Adrenal gland (tissue), 12 donors: ENCODE data around the gene DPP6. TPM values are rescaled to one million over a fixed set of nuclear protein-coding genes. Genes with fewer than 3 reads are reported as not detected.

ENCODE experiments used
- DNase-seq, 7 donors: peaks; one replicate each; pipeline ENCODE4 v3.0.0-alpha.2; 2019 to 2020
- H3K27ac ChIP-seq, 5 donors: fragments of 200-600 bp; sonication (generic) in 4 of 5; 1 replicate in 3 of 5; 2 replicates in 2 of 5; pipeline versions ENCODE4 v1.5.1 to v1.8.0; 2016 to 2020; ENCODE audit warnings: mild to moderate bottlenecking in 1 of 5
- H3K27me3 ChIP-seq: fragments of 200-600 bp; 2 replicates; pipeline ENCODE4 v1.8.0; 2021
- H3K36me3 ChIP-seq, 2 donors: fragments of 200-600 bp; replicated peaks in 1 of 2; 1 replicate in 1 of 2; 2 replicates in 1 of 2; pipeline versions ENCODE4 v1.5.1 to v1.8.0; 2018 to 2022
- H3K4me1 ChIP-seq, 2 donors: fragments of 200-600 bp; replicated peaks in 1 of 2; 1 replicate in 1 of 2; 2 replicates in 1 of 2; pipeline versions ENCODE4 v1.5.1 to v1.8.0; 2018 to 2021
- H3K4me3 ChIP-seq, 4 donors: fragments of 200-600 bp; sonication (generic) in 3 of 4; one replicate each; pipeline ENCODE4 v1.5.1; 2016 to 2018
- H3K9me3 ChIP-seq, 3 donors: fragments of 200-600 bp; sonication (generic) in 1 of 3; replicated peaks in 1 of 3; 1 replicate in 2 of 3; 2 replicates in 1 of 3; pipeline versions ENCODE4 v1.5.1 to v1.8.0; 2016 to 2021
- POLR2A ChIP-seq, 2 donors: fragments of 450-650 bp; IDR thresholded peaks; one replicate each; pipeline ENCODE4 v1.6.1; 2017; ENCODE audit warnings: antibody characterized with exemption in 2 of 2, mild to moderate bottlenecking in 2 of 2, moderate library complexity in 1 of 2
- WGBS, 4 donors: extraction: QIAGEN DNeasy Blood & Tissue Kit in 2 of 4; methylation state at CpG; one replicate each; pipeline versions ENCODE4 v1.1.5 to v1.1.7; 2013 to 2017; 5-methylcytosine and 5-hydroxymethylcytosine counted together
- intact Hi-C, 2 donors: fragments of 100-400 bp; cut with DNase I; formaldehyde crosslinking; loops; one replicate each; pipeline versions ENCODE4 v1.14.1 to v1.15.0; 2022 to 2023
- polyA plus RNA-seq, 3 donors: library from polyadenylated mRNA; stranded (reverse); fragments of 200-250 nt in 2 of 3; fragments of 350-450 nt in 1 of 3; fragmentation: Illumina TruSeq in 1 of 3; extraction: RNeasy Lipid Tissue Mini Kit (QIAGEN cat#74804) in 1 of 3; gene quantifications; one replicate each; pipeline ENCODE4 v1.2.3, GENCODE V29; 2013 to 2014
- total RNA-seq, 9 donors: library from RNA; depleted of rRNA in 4 of 9; stranded (reverse); fragments of >200 nt in 4 of 9; fragments of 120-200 nt in 1 of 9; fragmentation: NEBNext Ultra II Directional in 1 of 9; extraction: Animal tissue kit (Norgen Biotek cat#: 25700) in 1 of 9; gene quantifications; one replicate each; pipeline versions ENCODE4 v1.1.0 to v1.2.4, GENCODE V29; 2013 to 2023
- TF ChIP-seq, protein P1 (sequence below), 6 experiments: fragments of 450-650 bp in 4 of 6; fragments of 200-600 bp in 2 of 6; sonication (generic) in 1 of 6; IDR thresholded peaks; 1 replicate in 5 of 6; 2 replicates in 1 of 6; pipeline versions ENCODE4 v1.5.1 to v1.8.0; 2016 to 2021; ENCODE audit warnings: antibody characterized with exemption in 6 of 6, mild to moderate bottlenecking in 2 of 6, moderate library complexity in 1 of 6
- donor health status: healthy with polysubstance abuse.
- donor health status: Bipolar disorder and iron deficiency.
- donor health status: DM: yes; HTN: yes; CAD: no.
- donor health status: DM: no; HTN: no; CAD: no.
- donor health status: DM: no; HTN: no; CAD: no.
- donor health status: DM: yes; HTN: yes; CAD: no.

The DPP6 gene
- total and polyA plus RNA-seq, 12 donors: 0.39 to 13.1 (median 5.1) TPM

DNA sequence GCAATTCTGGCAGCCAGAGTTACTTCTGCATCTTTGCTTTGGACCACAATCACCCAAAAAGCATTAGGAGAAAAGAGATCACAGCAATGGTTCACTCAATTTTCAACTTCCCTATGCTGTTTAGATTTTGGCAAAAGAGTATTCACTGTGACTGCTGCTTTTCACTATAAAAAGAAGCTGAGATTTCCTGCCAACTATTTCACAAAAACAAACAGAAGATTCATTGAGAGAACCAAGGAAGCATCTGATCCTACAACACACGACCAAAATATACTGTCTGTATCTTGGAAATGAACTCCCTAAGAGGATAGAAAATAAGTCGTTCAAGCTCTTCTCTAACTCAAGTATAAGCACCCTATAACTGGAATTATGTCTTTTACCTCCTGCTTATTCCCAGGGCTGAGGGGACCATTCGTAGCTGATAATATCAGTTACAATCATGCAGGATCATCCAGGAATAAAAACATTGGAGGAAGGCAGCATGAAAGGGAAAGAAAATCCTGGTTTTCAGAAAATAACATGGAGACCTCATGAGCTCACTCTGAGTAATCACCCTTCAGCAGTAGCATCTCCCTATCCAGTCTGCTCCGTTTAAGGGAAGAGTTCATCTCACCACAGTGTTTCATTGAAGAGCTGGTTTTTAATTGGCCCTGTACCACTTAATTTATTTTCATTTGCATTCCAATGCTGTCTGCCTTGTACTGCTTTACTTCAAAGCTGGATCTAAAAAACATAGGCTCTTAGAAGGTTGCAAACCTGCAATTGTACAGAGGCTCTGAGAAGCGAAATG lies 694.6 kb downstream of the DPP6 start:
- DNase-seq: no peak
- 48 to 61% (median 57%) methylated on average over 5 of the region's 5 CpGs for WGBS, 4 donors
- intact Hi-C loops: no loop called here
- H3K4me3 ChIP-seq: no peak overlapping the region
- no peaks in the 10 kb centered on the region for H3K27me3 ChIP-seq
- H3K4me1 ChIP-seq: no peaks in the 10 kb centered on the region
- no peak overlapping the region for H3K27ac ChIP-seq
- H3K9me3 ChIP-seq: no peaks in the 10 kb centered on the region
- no peak for TF ChIP-seq POLR2A (IDR thresholded peaks at IDR 0.05)
- TF ChIP-seq, protein P1, sequence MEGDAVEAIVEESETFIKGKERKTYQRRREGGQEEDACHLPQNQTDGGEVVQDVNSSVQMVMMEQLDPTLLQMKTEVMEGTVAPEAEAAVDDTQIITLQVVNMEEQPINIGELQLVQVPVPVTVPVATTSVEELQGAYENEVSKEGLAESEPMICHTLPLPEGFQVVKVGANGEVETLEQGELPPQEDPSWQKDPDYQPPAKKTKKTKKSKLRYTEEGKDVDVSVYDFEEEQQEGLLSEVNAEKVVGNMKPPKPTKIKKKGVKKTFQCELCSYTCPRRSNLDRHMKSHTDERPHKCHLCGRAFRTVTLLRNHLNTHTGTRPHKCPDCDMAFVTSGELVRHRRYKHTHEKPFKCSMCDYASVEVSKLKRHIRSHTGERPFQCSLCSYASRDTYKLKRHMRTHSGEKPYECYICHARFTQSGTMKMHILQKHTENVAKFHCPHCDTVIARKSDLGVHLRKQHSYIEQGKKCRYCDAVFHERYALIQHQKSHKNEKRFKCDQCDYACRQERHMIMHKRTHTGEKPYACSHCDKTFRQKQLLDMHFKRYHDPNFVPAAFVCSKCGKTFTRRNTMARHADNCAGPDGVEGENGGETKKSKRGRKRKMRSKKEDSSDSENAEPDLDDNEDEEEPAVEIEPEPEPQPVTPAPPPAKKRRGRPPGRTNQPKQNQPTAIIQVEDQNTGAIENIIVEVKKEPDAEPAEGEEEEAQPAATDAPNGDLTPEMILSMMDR (IDR thresholded peaks at IDR 0.05): no peak
- H3K36me3 ChIP-seq: no peaks in the 10 kb centered on the region

DNA sequence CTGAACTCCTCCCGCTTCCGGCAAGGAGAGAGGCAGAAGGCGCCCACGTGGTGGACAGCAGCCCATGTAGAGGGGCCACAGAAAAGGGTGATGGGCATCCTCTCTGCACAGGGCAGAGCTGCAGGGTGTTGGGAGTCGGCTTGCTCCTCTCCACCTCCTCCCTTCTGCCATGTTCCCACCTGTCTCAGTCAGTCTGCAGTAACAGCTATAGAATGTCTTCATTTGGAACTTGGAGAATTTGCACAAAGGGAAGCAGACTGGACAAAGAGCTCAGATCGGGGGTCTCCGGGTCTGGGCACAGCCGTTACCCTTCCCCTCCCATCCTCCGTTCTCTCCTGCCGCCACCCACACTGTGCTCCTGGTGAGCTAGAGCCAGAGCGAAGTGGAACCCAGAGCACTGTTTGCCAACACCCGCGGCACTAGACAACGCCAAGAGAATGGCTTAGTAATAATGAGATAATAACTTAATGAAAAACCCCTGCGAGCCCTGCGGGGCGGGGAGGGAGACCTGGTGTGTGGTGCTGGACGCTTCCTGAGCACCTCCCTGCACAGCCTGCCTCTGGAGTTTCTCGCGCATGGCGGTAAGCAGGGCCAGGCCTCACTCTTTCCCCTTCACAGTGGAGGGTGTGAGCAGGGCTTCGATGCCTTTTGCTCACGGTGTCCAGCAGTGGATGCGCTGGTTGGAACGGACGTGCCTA lies 696.0 kb downstream of the DPP6 start:
- TF ChIP-seq, protein P1 (IDR thresholded peaks at IDR 0.05): no peak
- no peak for TF ChIP-seq POLR2A (IDR thresholded peaks at IDR 0.05)
- Histone ChIP-seq H3K27ac (no peak overlapping the region), H3K9me3 (no peaks in the 10 kb centered on the region), H3K4me3 (no peak overlapping the region), H3K4me1 (no peaks in the 10 kb centered on the region), H3K27me3 (no peaks in the 10 kb centered on the region), H3K36me3 (no peaks in the 10 kb centered on the region)
- peak in 3 of 7 donors; percentile 23 to 83 (median 38) for DNase-seq
- intact Hi-C loops: no loop called here
- 80 to 84% (median 83%) methylated on average over 22 to 26 of the region's 26 CpGs for WGBS, 4 donors

DNA sequence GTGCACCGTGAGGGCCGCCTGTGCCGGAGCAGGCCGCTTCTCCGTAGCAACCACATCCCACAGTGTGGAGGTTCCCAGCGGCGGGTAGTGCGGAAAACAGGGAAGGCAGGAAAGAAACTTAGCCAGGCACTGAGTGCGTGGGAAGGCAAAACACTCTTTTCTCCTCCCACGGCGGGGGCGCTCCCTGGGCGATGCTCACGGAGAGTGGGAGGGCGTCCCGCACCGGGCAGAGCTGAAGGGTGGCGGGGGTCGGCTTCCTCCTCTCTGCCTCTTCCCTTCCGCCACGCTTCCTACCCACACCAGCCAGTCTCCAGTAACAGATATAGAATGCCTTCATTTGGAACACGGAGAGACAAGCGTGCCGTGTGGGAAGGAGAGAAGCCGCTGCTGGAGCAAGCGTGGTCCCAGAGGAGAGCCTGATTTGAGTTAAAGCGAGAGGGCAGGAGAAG lies 698.2 kb downstream of the DPP6 start:
- H3K36me3 ChIP-seq: no peaks in the 10 kb centered on the region
- intact Hi-C loops: no loop called here
- TF ChIP-seq POLR2A (IDR thresholded peaks at IDR 0.05): no peak
- TF ChIP-seq, protein P1 (IDR thresholded peaks at IDR 0.05): no peak
- no peak for DNase-seq
- H3K27me3 ChIP-seq: no peaks in the 10 kb centered on the region
- H3K27ac ChIP-seq: no peak overlapping the region
- H3K4me1 ChIP-seq: no peaks in the 10 kb centered on the region
- no peak overlapping the region for H3K4me3 ChIP-seq
- WGBS, 4 donors: 88 to 95% (median 91%) methylated on average over 27 of the region's 27 CpGs
- H3K9me3 ChIP-seq: no peaks in the 10 kb centered on the region

DNA sequence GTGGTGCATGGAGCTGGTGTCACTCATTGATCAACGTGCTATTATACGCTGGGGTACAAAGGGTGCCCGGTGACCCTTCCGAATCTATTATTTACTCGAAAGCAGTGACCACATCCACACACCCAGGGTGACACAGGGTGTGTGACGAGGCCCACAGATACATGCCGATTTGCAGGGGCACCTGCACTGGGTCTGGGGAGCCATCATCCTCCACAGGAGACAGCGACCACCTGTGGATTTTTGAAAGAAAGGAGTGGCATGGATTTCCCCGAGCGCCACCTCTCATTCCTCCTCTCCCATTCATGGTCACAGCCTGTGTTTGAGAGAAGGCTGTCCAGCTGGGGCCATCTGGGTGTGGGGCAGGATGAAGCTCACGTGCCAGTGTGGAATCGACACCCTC lies 701.0 kb downstream of the DPP6 start:
- intact Hi-C loops: no loop called here
- TF ChIP-seq, protein P1 (IDR thresholded peaks at IDR 0.05): no peak
- no peak for TF ChIP-seq POLR2A (IDR thresholded peaks at IDR 0.05)
- 86 to 90% (median 89%) methylated on average over 11 to 12 of the region's 12 CpGs for WGBS, 4 donors
- H3K4me1 ChIP-seq: no peaks in the 10 kb centered on the region
- no peaks in the 10 kb centered on the region for H3K36me3 ChIP-seq
- H3K27me3 ChIP-seq: no peaks in the 10 kb centered on the region
- H3K27ac ChIP-seq: no peak overlapping the region
- H3K9me3 ChIP-seq: no peaks in the 10 kb centered on the region
- DNase-seq: no peak
- H3K4me3 ChIP-seq: no peak overlapping the region
